Omental fat pad (tissue), 4 donors: ENCODE data around the gene EBI3. TPM values are rescaled to one million over a fixed set of nuclear protein-coding genes. Genes with fewer than 3 reads are reported as not detected.

Experiments
- ATAC-seq: fragments of 150-250 bp; one replicate; pipeline ENCODE4 v1.9.1; 2016; ENCODE audit warnings: mild to moderate bottlenecking, moderate library complexity; ENCODE audit not compliant: low FRiP score
- DNase-seq: peaks from one replicate; pipeline ENCODE4 v3.0.0-alpha.2; 2019; ENCODE audit warnings: low spot score
- total RNA-seq, 4 donors: library from RNA; depleted of rRNA; stranded (reverse); fragments of >200 nt; gene quantifications; one replicate each; pipeline ENCODE4 v1.1.0, GENCODE V29; 2016
- TF ChIP-seq, protein P1 (sequence below), 3 donors: fragments of 450-650 bp; IDR thresholded peaks; one replicate each; pipeline ENCODE4 v1.5.1; 2016 to 2017; ENCODE audit warnings: antibody characterized with exemption in 3 of 3, mild to moderate bottlenecking in 3 of 3, moderate library complexity in 2 of 3

The EBI3 gene
- total RNA-seq, 4 donors from 2014 or later: 2.2 to 11.4 (median 5.0) TPM

DNA sequence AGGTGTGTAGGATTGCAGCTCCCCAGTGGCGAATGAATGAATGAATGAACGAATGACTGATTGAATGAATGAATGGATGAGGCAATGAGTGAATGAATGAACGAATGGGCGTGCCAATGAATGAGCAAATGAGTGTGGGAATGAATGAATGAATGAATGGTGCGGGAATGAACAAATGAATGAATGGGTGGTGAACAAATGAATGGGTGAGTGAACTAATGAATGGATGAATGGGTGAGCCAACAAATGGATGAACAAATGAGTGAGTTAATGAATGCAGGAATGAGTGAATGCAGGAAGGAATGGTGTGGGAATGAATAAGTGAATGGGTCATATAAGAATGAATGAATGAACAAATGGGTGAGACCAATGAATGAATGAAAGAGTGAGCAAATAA is 32.1 kb upstream of the EBI3 start:
- DNase-seq (no peak), ATAC-seq (no peak)
- TF ChIP-seq, protein P1, sequence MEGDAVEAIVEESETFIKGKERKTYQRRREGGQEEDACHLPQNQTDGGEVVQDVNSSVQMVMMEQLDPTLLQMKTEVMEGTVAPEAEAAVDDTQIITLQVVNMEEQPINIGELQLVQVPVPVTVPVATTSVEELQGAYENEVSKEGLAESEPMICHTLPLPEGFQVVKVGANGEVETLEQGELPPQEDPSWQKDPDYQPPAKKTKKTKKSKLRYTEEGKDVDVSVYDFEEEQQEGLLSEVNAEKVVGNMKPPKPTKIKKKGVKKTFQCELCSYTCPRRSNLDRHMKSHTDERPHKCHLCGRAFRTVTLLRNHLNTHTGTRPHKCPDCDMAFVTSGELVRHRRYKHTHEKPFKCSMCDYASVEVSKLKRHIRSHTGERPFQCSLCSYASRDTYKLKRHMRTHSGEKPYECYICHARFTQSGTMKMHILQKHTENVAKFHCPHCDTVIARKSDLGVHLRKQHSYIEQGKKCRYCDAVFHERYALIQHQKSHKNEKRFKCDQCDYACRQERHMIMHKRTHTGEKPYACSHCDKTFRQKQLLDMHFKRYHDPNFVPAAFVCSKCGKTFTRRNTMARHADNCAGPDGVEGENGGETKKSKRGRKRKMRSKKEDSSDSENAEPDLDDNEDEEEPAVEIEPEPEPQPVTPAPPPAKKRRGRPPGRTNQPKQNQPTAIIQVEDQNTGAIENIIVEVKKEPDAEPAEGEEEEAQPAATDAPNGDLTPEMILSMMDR (IDR thresholded peaks at IDR 0.05): no peak

DNA sequence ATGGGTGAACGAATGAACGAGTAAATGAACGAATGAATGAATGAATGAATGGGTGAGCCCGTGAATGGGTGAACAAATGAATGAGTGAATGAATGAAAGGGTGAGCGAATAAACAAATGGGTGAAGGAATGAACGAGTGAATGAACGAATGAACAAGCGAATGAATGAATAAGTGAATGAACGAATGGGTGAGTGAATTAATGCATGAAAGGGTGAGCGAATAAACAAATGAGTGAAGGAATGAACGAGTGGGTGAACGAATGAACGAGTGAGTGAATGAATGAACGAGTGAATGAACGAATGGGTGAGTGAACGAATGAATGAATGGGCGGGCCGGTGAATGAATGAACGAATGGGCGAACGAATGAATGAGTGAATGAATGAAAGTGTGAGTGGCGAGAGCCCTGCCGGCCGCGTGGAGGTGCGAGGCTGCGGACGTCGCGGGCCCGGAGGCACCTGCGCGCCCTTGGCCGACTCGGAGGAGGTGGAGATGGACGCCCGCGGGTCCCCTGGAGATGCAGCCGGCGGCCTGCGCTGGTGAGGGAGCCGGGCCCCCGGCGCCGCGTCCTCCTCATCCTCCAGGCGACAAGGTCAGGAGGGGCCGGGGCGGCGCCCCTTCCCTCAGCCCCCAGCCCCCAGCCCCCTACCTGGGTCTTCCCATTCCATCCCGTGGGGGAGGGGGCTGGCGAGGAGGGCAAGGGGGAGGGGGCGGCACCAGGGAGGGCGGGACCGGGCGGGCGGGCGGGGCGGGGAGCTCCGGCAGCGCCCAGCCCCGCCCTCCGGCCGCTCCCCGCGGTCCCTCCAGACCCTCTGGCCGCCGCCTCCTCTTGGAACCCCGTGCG is 31.5 kb upstream of the EBI3 start:
- ATAC-seq (no peak), DNase-seq (no peak)
- TF ChIP-seq, protein P1 (IDR thresholded peaks at IDR 0.05): no peak

DNA sequence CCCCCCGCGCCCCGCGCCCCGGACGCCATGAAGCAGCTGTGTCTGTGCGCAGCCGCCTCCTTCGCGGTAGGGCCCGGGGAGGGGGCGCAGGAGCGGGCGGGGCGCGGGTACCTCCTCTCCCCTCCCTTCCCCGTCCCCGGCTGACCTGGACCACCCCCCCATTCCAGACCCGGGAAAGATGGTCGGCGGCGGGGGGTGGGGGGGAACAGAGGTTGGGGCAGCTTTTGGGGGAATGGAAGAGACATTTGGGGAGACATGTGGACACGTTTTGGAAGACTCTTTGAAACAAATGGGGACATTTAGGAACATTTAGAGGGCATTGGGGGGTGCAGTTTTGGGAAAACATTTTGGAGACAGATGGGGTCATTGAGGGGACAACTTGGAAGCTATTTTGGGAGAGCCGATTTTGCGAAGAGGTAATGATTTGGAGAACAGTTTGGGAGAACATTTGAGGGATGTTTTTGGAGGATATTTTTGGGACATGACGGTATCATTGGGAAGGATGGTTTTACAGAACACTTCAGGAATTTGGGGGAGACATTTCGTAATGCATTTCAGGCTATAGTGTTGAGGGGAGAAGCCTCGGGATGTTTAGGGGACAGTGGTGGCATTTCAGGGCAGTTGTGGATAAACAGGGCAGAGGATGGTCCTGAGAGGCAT is 30.7 kb upstream of the EBI3 start:
- no peak for DNase-seq
- TF ChIP-seq, protein P1 (IDR thresholded peaks at IDR 0.05): no peak
- ATAC-seq: no peak

DNA sequence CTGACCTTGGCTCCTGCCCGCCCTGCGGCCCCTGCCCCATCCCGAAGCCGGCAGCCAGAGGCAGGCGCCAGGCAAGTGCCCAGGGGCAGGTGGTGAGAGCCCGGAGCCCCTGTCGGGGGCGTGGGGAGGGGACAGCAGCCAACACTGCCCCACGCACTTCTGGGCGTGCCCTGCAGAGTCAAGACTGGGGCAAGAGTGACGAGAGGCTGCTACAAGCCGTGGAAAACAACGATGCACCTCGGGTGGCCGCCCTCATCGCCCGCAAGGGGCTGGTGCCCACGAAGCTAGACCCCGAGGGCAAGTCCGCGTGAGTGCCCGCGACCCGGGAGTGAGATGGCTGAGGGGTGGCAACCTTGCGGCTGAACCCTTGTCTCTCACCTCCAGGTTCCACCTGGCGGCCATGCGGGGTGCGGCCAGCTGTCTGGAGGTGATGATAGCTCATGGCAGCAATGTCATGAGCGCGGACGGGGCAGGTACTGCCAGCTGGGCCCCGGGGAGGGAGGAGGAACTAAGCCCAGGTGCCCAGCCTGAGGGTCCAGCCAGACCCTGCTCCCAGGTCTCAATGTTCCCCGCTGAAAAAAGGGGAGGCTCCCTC is 29.5 kb upstream of the EBI3 start:
- TF ChIP-seq, protein P1 (IDR thresholded peaks at IDR 0.05): no peak
- DNase-seq (no peak), ATAC-seq (no peak)

DNA sequence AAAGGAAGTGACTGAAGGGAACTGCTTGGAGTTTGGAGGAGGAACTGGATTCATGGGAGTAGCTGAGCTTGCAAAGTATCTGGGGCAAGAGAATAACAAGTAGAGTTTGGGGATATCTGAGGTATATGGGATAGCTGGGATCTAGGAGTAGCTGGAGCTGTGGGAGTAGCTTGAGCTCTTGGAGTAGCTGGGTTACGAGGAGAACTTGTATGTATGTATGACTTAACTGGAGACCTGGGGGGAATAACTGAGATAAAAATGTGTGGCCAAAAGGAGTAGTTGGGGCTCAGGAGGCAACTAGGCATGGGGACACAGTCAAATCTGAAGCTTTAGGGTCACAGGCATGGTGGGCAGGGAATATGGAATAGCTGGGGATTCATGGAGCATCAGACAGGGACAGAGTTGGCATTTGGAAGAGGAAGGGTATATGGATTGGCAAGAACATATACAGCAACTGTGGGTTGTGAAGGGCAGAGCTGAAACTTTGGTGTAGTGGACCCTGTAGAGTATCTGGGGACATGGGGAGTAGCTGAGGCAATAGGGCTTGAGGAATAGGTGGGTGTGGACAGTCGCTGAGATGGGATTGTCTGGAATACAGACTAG is 28.3 kb upstream of the EBI3 start:
- TF ChIP-seq, protein P1 (IDR thresholded peaks at IDR 0.05): no peak
- no peak for DNase-seq
- no peak for ATAC-seq

DNA sequence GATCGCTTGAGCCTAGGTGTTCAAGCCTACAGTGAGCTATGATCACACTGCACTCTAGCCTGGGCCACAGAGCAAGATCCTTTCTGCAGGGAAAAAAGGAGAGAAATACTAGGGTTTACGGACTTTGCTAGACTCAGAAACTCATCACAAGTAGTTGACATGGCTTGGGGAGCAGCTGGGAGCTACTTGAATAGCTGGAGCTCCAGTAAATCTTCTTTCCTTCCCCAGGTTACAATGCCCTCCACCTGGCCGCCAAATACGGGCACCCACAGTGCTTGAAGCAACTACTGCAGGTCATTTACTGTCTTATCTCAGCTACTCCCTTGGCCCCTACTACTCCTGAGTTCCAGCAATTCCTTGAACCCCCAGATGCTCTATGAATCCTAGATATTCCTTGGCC is 27.5 kb upstream of the EBI3 start:
- ATAC-seq (no peak), DNase-seq (no peak)
- TF ChIP-seq, protein P1 (IDR thresholded peaks at IDR 0.05): no peak
